DOHH2 (cell line): ENCODE measurements around the gene RPS13.

ENCODE experiments used
- H3F3A ChIP-seq: fragments of 200-600 bp; sonication (generic), shearing (Covaris generic); 2 replicates; pipeline ENCODE4 v1.6.0; 2016; ENCODE audit warnings: antibody characterized with exemption, mild to moderate bottlenecking; ENCODE audit not compliant: control insufficient read depth, insufficient read depth
- H3K27ac ChIP-seq: fragments of 200-600 bp; sonication (generic); 2 replicates; pipeline ENCODE4 v1.5.1; 2014; ENCODE audit warnings: low read depth, mild to moderate bottlenecking, low read length, moderate library complexity
- H3K27me3 ChIP-seq: fragments of 200-600 bp; sonication (generic); 2 replicates; pipeline ENCODE4 v1.6.1; 2014; ENCODE audit warnings: mild to moderate bottlenecking, low read length, mixed read lengths; ENCODE audit not compliant: control insufficient read depth
- H3K36me3 ChIP-seq: fragments of 200-600 bp; sonication (generic); 2 replicates; pipeline ENCODE4 v1.6.1; 2014; ENCODE audit warnings: mild to moderate bottlenecking, low read length, moderate library complexity, mixed read lengths; ENCODE audit not compliant: control insufficient read depth
- H3K4me1 ChIP-seq: fragments of 200-600 bp; sonication (generic); 2 replicates; pipeline ENCODE4 v1.6.1; 2014; ENCODE audit warnings: mild to moderate bottlenecking, low read length, mixed read lengths; ENCODE audit not compliant: control insufficient read depth
- H3K4me2 ChIP-seq: fragments of 200-600 bp; sonication (generic); 2 replicates; pipeline ENCODE4 v1.6.0; 2014; ENCODE audit warnings: mild to moderate bottlenecking, low read length, moderate library complexity
- H3K4me3 ChIP-seq: fragments of 200-600 bp; sonication (generic); 2 replicates; pipeline ENCODE4 v1.5.1; 2014; ENCODE audit warnings: mild to moderate bottlenecking, low read length, mixed read lengths
- H3K79me2 ChIP-seq: fragments of 200-600 bp; sonication (generic); 2 replicates; pipeline ENCODE4 v1.6.1; 2014; ENCODE audit warnings: mild to moderate bottlenecking, low read length, mixed read lengths; ENCODE audit not compliant: control insufficient read depth
- H3K9me2 ChIP-seq: fragments of 200-600 bp; sonication (generic); replicated peaks from 2 replicates; pipeline ENCODE4 v1.6.1; 2014; ENCODE audit warnings: mild to moderate bottlenecking, low read length, mixed read lengths; ENCODE audit not compliant: control insufficient read depth
- H3K9me3 ChIP-seq: fragments of 200-600 bp; sonication (generic); 2 replicates; pipeline ENCODE4 v1.6.1; 2014; ENCODE audit warnings: antibody characterized with exemption, low read length, mixed read lengths; ENCODE audit not compliant: control insufficient read depth, insufficient read depth
- H4K20me1 ChIP-seq: fragments of 200-600 bp; sonication (generic); 2 replicates; pipeline ENCODE4 v1.6.0; 2014; ENCODE audit warnings: low read depth, mild to moderate bottlenecking, antibody characterized with exemption, low read length, moderate library complexity; ENCODE audit not compliant: control insufficient read depth, insufficient read depth
- EZH2phosphoT487 ChIP-seq: fragments of 200-600 bp; sonication (generic); IDR thresholded peaks from 2 replicates; pipeline ENCODE4 v1.6.1; 2017; ENCODE audit warnings: borderline replicate concordance, mild to moderate bottlenecking, antibody characterized with exemption, low read length, moderate library complexity, mixed read lengths
- TF ChIP-seq, protein P1 (sequence below): fragments of 200-600 bp; sonication (generic); IDR thresholded peaks from one replicate; pipeline ENCODE4 v1.5.1; 2014; ENCODE audit warnings: antibody characterized with exemption, mild to moderate bottlenecking, low read depth, low read length; ENCODE audit not compliant: poor library complexity, severe bottlenecking

Gene RPS13

DNA sequence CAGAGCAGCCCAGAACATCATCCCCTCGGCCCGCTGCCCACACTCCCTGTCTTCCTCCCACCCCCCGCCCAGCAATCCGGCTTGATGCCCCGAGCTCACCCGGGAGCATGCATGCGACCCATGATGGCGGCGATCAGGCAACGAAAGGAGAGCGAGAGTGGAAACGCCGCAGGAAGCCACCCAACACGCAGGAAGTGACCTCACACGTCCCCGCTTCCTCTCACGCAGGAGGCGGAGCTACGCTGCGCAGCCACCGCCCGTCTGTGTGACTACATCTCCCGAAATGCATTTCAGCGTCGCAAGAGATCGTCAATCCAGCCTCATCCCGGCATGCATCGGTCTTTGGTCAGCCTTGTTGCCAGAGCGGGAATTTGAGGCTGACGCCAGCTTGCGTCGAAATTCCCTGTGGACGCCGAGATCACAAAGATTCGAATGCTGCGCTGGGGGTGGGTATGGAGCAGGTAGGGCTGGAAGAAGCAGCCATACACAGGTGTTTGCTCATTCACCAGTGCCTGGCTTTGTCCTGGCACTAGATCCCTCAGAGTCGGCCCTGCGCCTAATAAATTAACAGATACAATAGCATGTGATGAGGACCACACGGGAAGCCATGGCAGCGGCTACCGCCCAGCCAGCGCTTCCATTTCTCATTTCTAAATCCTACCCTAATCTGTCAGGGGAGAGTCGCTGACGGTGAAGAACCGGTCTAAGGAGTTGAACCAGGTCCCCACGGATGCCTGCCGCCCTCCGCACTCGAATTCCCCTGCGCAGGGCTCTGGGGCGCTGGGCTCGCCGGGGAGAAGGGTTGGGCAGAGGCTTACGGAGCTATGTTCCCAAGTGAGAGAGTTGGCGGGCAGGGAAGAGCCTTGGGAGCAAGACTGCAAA, at the start of gene RPS13:
Gene RPS13 (minus strand): TSS at position 148 of the 882 bp plus-strand sequence. CDS start 26 bp downstream, at position 122.
- peaks cover 29% of the 10 kb centered on the region for H3K4me1 ChIP-seq
- peak within 1 kb of the TSS; percentile 69 for H3K27ac ChIP-seq
- H3K9me2 ChIP-seq = no peaks in the 10 kb centered on the region
- H3F3A ChIP-seq = peaks cover 40% of the 10 kb centered on the region
- H3K36me3 ChIP-seq = peaks cover 51% of the 10 kb centered on the region
- H3K4me3 ChIP-seq = peak within 1 kb of the TSS; percentile 91
- no peaks in the 10 kb centered on the region for H3K9me3 ChIP-seq
- peak within 1 kb of the TSS; percentile 98 for H3K4me2 ChIP-seq
- H3K79me2 ChIP-seq = peaks cover 49% of the 10 kb centered on the region
- H4K20me1 ChIP-seq = peaks cover 11% of the 10 kb centered on the region
- H3K27me3 ChIP-seq = no peaks in the 10 kb centered on the region
- TF ChIP-seq EZH2phosphoT487 = no peak
- TF ChIP-seq, protein P1, sequence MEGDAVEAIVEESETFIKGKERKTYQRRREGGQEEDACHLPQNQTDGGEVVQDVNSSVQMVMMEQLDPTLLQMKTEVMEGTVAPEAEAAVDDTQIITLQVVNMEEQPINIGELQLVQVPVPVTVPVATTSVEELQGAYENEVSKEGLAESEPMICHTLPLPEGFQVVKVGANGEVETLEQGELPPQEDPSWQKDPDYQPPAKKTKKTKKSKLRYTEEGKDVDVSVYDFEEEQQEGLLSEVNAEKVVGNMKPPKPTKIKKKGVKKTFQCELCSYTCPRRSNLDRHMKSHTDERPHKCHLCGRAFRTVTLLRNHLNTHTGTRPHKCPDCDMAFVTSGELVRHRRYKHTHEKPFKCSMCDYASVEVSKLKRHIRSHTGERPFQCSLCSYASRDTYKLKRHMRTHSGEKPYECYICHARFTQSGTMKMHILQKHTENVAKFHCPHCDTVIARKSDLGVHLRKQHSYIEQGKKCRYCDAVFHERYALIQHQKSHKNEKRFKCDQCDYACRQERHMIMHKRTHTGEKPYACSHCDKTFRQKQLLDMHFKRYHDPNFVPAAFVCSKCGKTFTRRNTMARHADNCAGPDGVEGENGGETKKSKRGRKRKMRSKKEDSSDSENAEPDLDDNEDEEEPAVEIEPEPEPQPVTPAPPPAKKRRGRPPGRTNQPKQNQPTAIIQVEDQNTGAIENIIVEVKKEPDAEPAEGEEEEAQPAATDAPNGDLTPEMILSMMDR = no peak

- TF ChIP-seq, protein P1 = no peak
- TF ChIP-seq EZH2phosphoT487 = no peak
- no peaks in the 10 kb centered on the region for H3K79me2 ChIP-seq
- H3K9me3 ChIP-seq = no peaks in the 10 kb centered on the region
- no peak overlapping the region for H3K27ac ChIP-seq
- H4K20me1 ChIP-seq = no peaks in the 10 kb centered on the region
- no peak overlapping the region for H3K4me3 ChIP-seq
- no peaks in the 10 kb centered on the region for H3K4me1 ChIP-seq
- peaks cover 15% of the 10 kb centered on the region for H3K36me3 ChIP-seq
- H3K9me2 ChIP-seq = no peaks in the 10 kb centered on the region
- no peak overlapping the region for H3K4me2 ChIP-seq
- no peaks in the 10 kb centered on the region for H3K27me3 ChIP-seq
- no peaks in the 10 kb centered on the region for H3F3A ChIP-seq
These were observed 44.5 kb upstream of the RPS13 start for GRCh38 chr11:17121981-17122380.

- Histone ChIP-seq H3K27me3 (no peaks in the 10 kb centered on the region), H3K4me2 (no peak overlapping the region), H3K9me3 (no peaks in the 10 kb centered on the region), H3K36me3 (peaks cover 21% of the 10 kb centered on the region), H3K4me3 (no peak overlapping the region), H3K4me1 (no peaks in the 10 kb centered on the region), H3K79me2 (no peaks in the 10 kb centered on the region), H3K27ac (no peak overlapping the region), H3K9me2 (no peaks in the 10 kb centered on the region), H3F3A (no peaks in the 10 kb centered on the region), H4K20me1 (no peaks in the 10 kb centered on the region)
- TF ChIP-seq EZH2phosphoT487 = no peak
- TF ChIP-seq, protein P1 = no peak
These were observed 39.8 kb upstream of the RPS13 start for GRCh38 chr11:17117262-17117661.
